GM06990 (cell line): ENCODE measurements around the gene DCDC2C.

ENCODE experiments used
- DNase-seq: peaks from one replicate; pipeline ENCODE4 v3.0.0-alpha.2; 2011; ENCODE audit not compliant: insufficient read length; ENCODE audit errors: extremely low read depth
- H3K27me3 ChIP-seq: replicated peaks from 2 replicates; pipeline ENCODE4 v1.6.0; 2011; ENCODE audit warnings: low read length; ENCODE audit not compliant: control insufficient read depth, insufficient read depth
- H3K36me3 ChIP-seq: 2 replicates; pipeline ENCODE4 v1.5.1; 2011; ENCODE audit warnings: low read length; ENCODE audit not compliant: control insufficient read depth, insufficient read depth
- H3K4me3 ChIP-seq: replicated peaks from 2 replicates; pipeline ENCODE4 v1.5.1; 2011; ENCODE audit warnings: low read depth, mild to moderate bottlenecking, control low read depth, low read length
- CTCF ChIP-seq: IDR thresholded peaks from 2 replicates; pipeline ENCODE4 v1.5.1; 2011; ENCODE audit warnings: low read length, control low read depth, mild to moderate bottlenecking, inconsistent platforms; ENCODE audit not compliant: insufficient read depth, poor library complexity, severe bottlenecking

The DCDC2C gene

GRCh38 chr2:3766824-3767223 is 63.4 kb downstream of the DCDC2C start:
- no peak for DNase-seq
- no peak for TF ChIP-seq CTCF
- H3K27me3 ChIP-seq = no peaks in the 10 kb centered on the region; the same call in none of the 2 replicates

GRCh38 chr2:3768960-3769765 is 65.8 kb downstream of the DCDC2C start:
- H3K27me3 ChIP-seq = no peaks in the 10 kb centered on the region; the same call in 1 of the 2 replicates
- no peak for DNase-seq
- H3K36me3 ChIP-seq = no peaks in the 10 kb centered on the region
- TF ChIP-seq CTCF = no peak
- no peak overlapping the region for H3K4me3 ChIP-seq

More at GRCh38 chr2:3766824-3767223, 63.4 kb downstream of the DCDC2C start:
- Histone ChIP-seq H3K4me3 (no peak overlapping the region), H3K36me3 (no peaks in the 10 kb centered on the region)

- Histone ChIP-seq H3K4me3 (no peak overlapping the region), H3K36me3 (no peaks in the 10 kb centered on the region), H3K27me3 (no peaks in the 10 kb centered on the region; the same call in 1 of the 2 replicates)
- no peak for TF ChIP-seq CTCF
- DNase-seq = no peak
Measured at GRCh38 chr2:3769766-3770165, 66.4 kb downstream of the DCDC2C start.

- no peak for DNase-seq
- no peak for TF ChIP-seq CTCF
- Histone ChIP-seq H3K36me3 (no peaks in the 10 kb centered on the region), H3K27me3 (no peaks in the 10 kb centered on the region; the same call in 1 of the 2 replicates), H3K4me3 (no peak overlapping the region)
Measured at GRCh38 chr2:3770724-3771415, 67.5 kb downstream of the DCDC2C start.

GRCh38 chr2:3771576-3771975 is 68.2 kb downstream of the DCDC2C start:
- no peaks in the 10 kb centered on the region; the same call in 1 of the 2 replicates for H3K27me3 ChIP-seq
- H3K4me3 ChIP-seq = no peak overlapping the region
- DNase-seq = no peak
- no peak for TF ChIP-seq CTCF
- no peaks in the 10 kb centered on the region for H3K36me3 ChIP-seq
